NCI-H69 (cell line): ENCODE results near the gene STOML1.
"Not testable (repeated sequence)": the region's sequence is repeated elsewhere in the genome, so short reads cannot be mapped to it uniquely, and the experiment has no call there.

Source experiments
- DNase-seq: peaks from one replicate; lab custom pipeline; 2025; lab: John Stamatoyannopoulos, UW

Gene STOML1

DNA sequence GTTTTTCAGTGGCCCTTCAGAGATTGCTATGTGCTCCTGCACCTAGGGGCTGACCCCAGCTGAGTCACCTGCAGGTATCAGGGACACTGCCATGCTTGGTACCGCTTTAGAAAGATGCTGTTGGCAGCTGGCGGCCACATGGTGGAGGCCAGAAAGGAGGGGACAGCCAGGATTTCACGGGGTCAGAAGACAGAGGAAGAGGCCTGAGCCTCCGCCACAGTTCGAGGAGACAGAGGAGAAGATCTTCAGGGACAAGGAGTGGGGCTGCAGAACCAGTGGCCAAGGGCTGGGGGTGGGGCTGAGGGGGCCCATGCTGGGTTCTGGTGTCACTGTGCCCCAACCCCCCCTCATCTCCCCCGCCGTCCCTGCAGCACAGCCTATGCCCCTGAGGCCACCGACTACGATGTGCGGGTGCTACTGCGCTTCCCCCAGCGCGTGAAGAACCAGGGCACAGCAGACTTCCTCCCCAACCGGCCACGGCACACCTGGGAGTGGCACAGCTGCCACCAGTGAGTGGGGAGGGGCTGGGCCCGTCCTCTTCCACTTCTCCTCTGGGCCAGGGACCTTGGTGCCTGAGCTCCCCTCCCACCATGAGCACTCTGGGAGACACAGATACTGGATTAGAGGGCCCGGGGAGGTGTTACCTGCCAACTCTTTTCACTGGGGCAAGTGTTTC, 45.9 kb downstream of the STOML1 start:
- DNase-seq: no peak

- no peak for DNase-seq
Measured at GRCh38 chr15:73945130-73945508, 47.0 kb downstream of the STOML1 start.

DNA sequence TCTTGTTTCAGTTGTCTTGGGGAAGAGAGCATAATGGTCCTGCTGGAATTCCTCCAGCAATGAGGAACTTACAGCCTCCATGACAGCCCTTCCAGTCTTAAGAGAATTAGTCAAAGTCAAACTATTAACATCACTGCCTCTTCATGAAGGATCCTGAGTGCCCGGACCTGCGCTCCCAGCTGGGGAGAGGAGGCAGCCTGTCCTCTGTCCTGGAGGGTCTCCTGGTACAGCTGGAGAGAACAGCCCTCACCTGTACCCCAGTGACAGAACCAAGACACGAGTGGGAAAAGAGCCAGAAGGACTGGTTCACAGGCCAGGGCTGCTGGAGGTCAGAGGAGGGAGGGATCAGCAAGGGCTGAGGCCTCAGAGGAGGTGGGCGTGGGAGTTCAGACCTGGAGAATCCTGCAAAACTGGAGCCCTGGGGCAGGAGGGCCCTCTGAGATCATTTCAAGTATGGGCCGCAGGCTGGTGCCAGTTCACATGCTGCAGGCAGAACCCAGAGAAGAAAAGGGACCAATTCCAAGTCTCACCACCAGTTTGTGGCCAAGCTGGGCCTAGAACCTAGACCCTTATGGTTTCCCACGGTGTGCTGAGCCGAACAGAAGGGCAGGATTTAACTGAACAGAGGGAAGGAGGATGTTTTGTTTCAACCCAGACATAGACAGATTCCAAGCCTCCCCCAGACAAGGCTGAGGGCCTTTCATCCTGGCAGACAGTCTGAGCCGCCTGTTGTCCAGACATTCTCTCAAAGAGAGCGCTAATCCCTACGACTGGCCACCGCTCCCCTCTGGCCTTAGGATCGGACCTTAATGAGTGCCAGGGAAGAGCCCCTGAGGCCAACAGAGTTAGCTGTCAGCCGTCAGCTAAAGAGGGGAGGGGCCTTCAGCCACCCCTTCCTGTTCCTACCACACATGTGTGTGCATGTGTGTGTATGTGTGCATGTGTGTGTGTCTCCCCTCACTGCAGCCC, 47.6 kb downstream of the STOML1 start:
- DNase-seq: no peak

DNA sequence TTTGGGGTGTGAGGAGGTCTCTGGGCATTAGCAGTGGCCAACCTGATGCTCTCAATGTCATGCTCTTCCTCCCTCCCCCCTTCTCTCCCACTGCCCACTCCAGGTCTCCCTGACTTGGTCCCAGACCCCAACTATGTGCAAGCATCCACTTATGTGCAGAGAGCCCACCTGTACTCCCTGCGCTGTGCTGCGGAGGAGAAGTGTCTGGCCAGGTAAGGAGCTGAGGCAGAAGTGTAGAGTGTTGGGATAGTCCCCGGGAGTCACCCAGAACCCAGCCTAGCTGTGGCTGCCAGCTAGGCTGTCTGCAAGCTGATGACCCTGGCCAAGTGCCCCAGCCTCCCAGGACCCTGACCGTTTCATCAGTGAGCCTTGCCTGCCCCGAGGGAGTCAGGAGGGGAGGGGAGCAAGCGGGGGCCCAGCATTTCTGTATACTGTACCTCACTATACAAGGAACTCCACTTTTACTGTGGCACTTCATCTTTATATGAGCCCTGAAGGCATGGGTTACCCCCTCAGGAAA, 49.3 kb downstream of the STOML1 start:
- no peak for DNase-seq

GRCh38 chr15:73941871-73942635, 50.0 kb downstream of the STOML1 start:
- no peak for DNase-seq

DNA sequence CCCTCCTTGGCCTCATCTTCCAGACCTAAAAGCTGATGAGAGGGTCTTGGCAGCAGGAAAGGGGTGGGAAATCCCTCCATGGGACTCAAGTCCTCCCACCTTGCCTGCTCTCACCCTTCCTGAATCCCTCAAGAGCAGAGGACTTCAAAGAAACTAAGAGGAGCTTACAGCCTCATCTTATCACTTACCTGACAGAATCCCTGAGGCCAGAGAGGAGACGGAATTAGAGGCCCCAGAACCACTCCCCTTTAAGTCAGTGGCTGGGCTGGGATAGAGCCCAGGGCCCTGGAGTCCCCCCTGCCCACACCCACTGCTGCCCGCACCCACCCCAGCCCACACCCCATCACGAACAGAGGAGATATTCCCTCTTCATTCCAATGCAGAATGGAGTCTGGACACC, 50.6 kb downstream of the STOML1 start:
- no peak for DNase-seq

GRCh38 chr15:73941044-73941443, 51.1 kb downstream of the STOML1 start:
- DNase-seq: peak; percentile 5

GRCh38 chr15:73940061-73940981, 51.8 kb downstream of the STOML1 start:
- no peak for DNase-seq

- no peak for DNase-seq
Measured at GRCh38 chr15:73939138-73939537, 53.0 kb downstream of the STOML1 start.

DNA sequence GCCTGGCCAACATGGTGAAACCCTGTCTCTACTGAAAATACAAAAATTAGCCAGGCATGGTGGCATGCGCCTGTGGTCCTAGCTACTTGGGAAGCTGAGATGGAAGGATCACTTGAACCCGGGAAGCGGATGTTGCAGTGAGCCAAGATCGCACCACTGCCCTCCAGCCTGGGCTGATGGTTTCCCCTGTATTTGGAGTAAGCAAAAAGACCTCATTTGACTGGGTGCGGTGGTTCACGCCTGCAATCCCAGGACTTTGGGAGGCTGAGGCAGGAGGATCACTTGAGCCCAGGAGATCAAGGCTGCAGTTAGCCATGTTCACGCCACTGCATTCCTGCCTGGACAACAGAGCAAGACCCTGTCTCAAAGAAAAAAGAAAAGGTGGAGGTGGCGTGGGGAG, 53.6 kb downstream of the STOML1 start:
- DNase-seq: not testable (repeated sequence)

DNA sequence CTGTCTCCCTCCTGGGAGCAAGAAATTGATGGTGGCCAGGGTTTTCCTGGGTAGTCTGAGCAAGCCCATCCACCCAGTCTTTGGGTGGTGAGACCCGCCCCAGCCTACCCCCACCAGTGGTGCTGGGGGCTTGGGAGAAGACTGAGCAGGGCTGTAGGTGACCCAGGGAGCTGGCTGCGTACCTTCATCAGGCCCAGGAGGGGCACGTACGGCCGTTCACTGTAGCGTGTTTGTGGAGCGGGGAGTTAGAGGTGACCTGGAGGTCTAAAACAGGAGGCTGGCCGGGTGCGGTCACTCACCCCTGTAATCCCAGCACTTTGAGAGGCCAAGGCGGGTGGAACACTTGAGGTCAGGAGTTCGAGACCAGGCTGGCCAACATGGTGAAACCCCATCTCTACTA, 54.4 kb downstream of the STOML1 start:
- DNase-seq: no peak

DNA sequence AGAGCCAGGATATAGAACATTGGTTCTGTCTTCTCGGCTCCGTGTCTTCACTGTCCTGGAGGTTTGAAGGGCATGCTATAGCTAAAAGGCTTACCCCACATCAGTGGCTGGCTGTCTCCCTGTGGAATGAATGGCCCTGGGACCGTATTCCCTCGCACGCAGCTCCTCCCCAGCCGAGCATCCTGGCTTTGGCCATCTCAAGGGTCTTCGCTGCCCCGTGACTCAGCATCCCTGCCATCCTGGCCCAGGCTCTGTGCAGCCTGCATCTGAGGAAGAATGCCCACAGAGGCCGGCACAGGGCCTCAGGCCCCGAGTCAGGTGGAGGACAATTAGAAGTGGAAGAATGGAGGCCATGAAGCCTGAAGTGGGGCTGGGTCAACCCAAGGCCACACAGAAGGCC, 54.8 kb downstream of the STOML1 start:
- no peak for DNase-seq

DNA sequence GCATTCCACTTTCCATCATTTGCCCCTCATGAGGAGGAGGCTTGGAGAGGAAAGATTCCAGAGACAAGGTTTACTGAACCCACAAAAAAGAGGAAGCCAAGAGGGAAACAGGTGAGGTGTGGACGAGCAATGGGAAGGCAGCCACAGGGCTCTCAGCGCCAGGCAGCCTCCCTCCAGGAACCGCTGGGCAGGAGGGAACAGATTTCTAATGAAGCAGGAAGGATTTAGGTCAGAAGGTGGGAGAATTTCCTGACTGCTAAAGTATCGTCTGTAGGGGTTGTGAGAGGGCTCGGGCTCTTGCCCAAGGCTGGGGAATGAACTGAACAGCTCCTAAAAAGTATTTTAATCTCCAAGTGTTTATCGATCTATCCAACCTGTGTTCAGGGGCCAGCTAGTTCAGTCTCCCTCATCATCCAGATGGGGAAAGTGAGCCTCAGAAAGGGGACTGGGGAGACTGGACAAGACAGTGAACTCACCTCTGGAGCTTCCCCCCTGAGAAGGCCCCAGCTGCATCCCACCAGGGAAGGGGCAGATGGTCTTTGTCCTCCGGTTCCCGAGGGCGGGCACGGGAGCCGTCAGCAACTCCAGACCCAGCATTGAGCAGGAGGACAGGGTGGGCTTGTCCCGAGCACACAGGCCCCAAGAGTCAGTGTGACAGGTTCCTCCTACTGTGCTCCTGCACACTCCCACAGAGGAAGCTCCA, 55.4 kb downstream of the STOML1 start:
- DNase-seq: no peak

GRCh38 chr15:73936181-73936580, 55.9 kb downstream of the STOML1 start:
- DNase-seq: peak; percentile 3

- DNase-seq: no peak
Measured at GRCh38 chr15:73935547-73935946, 56.5 kb downstream of the STOML1 start.

DNA sequence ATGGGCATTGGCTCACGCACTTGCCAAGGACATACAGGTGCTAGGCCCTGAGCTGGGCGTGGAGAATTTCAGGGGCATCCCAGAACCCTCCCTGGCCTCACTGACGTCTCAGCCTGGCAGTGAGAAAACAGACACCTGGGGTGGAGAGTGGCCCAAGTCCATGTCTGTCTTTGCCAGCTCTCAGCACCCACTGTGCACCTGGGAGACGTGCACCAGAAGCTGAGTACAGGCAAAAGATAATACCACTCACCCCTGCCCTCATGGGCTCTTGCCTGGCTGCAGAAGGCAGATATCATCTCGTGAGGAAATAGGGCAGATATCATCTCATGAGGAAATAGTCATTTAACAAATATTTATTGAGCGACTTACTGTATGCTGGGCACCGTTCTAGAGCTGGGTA, 57.8 kb downstream of the STOML1 start:
- no peak for DNase-seq

DNA sequence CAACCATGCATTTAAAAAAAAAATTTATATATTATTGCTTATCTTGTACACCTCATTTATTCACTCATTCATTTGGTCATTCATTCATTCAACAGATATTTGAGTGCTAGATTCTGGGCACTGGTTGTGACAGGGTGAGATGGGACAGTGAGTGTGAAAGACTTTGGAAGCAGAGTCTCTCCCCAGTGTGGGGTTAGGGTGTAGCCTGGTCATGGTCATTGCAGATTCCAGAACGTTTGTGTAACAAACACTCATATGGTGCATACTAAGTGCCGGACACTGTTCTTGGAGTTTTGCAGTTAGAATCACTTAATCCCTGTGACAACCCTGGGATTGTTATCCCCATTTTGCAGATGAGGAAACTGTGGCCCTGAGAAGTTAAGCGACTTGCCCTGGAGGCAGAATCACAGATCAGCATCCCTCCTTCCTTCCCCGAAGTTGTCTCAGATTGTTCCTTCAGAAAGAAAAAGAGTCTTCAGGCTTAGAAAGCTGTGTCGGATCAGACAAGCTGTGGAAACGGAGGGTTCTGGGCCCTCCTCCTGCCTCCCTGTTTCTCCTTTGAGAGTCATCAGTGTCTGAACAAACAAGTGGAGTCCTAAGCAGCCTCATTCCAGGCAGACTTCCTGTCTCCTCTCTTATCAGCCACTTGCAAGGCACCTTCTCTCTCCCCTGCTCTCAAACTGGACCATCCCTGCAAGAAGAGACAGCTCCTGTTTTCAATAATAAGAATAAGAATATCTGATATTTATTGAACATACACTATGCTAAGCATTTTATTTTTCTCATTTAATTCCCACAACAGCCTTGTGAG, 59.5 kb downstream of the STOML1 start:
- no peak for DNase-seq

DNA sequence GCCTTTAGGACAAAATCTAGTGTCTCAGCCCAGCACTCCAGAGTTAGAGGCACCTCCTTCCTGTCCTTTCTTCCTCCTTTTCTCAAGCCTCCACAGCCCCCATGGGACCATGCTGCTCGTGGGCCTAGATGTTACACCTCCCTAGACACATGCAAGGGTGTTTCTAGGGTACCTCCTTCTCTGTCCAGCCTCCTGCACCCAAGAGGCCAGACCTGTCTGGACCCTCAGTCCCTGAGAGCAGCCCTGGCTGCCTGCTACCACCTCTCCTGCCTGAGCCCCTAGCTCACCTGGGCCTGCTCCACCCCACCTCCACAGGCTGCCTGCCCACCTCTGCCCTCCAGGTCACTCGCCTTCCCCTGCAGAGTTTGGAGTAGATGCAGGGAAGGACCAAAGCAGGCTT, 60.7 kb downstream of the STOML1 start:
- no peak for DNase-seq

DNA sequence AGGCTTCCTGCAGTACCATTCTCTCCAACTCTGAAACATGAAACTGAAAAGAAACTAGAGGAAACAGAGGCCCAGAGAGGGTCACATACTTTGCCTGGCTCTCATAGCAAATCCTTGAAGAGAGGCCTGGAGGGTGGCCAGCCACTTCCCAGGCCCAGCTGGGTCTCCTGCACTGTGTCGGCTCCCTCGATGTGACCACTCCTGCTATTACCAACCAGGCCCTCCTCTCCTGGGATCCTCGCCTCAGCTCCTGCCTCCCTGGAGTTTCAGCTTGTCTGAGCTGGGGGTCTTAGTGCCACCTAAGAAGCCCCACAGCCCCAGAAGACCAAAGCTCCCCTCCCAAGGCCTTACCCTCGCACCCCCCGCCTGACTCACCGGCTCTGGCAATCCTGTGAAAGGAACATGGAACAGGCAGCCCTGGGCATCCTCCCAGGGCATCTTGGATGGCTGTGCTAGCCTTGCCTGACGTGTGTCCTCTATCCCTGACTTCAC, 61.3 kb downstream of the STOML1 start:
- DNase-seq: no peak

DNA sequence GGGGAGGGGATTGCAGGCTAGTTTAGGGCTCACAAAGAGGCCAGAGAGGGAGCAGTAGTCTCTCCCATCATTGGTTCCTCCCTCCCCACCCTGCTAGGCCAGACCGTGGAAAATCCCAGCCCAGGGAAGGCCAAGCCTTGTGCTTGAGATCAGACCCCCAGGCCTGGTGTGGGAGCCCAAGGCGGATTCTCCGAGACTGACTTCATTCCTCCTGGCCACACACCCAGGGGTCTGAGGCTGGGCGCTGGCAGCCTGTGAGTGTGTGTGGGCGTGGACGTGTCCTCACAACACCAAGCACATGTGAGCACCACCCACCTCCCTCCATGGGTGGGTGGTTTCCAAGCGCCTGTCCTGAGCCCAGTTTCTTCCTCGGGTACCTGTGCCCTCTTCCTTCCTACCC, 61.7 kb downstream of the STOML1 start:
- DNase-seq: no peak
